HG02885 (cell line): ENCODE data around the gene PARN.
"Not testable (repeated sequence)": the region's sequence is repeated elsewhere in the genome, so short reads cannot be mapped to it uniquely, and the experiment has no call there.

Source experiments
- ATAC-seq: cut with Tn5 transposase; IDR thresholded peaks from one replicate; pipeline ENCODE4 v1.9.1; 2021; ENCODE audit warnings: mild to moderate bottlenecking; ENCODE audit not compliant: unreplicated experiment, poor library complexity

Gene PARN

DNA sequence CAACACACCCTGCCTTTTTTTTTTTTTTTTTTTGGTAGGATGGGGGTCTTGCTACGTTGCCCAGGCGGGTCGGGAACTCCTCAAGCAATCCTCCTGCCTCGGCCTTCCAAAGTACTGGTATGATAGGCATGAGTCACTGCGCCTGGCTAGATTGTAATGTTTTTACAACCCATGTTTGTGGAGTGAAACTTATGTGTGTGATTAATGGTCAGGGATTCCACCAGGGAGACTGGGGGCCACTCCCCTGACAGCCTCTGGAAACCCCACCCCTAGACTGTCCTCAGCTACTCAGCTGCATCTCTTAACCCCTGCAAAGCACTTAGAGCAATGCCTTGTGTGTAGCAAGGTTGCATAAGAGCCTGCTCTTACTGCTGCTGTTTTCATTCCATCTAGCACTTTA, 220.5 kb downstream of the PARN start:
- no peak for ATAC-seq

DNA sequence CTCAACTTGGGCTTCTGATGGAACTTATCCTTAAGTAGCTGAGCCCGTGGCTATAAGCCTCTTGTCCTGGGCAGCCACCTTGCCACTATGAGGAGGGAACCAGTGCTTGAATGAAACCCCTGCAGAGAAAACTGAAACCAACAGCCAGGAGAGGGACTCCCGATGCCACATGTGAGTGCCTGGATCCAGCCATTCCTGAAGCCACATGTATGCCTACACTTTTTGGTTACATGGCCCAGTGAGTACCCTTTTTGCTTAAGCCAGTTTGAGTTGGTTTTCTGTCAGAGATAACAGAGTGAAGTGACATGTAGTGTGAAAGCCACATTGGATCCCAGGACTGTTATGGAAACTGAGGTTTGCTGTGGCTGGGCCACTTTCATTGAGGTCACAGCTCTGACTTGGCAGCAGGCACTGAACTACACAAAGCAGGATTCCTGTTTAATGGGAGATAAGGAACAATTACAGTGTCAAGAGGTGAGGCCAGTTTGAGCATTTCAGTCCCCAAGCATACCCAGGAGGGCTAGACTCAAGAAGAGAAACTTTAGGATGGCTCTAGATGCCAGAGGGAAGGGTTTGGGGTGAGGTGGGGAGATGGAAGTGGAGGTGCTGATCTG, 222.2 kb downstream of the PARN start:
- ATAC-seq: no peak

DNA sequence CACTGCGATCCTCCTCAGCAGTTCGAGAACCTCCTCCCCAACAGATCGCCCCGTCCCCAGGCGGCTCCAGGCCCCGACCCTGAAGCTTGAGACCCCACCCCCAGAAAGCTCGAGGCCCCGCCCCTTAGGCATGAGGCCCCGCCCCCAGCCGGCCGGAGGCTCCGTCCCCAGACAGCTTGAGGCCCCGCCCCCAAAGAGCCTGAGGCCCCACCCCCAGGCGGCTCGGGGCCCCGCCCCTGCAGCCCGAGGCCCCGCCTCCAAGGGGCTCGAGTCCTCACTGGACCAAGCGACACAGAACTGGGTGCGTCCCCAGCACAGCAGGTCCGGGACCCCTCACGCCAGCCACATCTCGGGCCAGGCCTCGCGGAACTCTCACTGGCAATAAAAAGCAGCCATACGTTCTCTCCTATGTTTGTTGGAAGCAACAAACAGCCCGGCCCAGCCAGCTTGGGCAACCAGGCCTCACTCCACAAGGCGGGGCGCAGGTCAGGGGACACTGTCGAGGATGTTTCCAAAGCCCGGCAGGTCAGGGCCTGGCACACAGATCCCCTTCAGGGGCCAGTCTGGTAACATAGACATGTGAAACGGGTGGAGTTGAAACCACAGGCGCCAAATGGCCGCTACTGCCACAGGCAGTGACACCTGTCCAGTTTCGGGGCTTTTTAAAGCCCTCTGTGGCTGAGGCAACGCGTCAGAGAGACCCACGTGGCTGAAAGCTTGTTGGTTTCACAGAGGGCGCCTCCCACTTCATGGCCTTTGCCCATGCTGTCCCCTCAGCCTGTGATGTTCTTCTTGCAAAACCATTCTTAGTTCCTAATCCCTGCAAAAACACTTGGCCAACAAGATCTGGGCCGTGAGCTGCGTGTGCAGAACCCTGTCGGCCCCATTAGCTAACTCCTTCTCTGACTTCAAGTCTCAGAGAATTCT, 224.2 kb downstream of the PARN start:
- peak; percentile 91 for ATAC-seq

DNA sequence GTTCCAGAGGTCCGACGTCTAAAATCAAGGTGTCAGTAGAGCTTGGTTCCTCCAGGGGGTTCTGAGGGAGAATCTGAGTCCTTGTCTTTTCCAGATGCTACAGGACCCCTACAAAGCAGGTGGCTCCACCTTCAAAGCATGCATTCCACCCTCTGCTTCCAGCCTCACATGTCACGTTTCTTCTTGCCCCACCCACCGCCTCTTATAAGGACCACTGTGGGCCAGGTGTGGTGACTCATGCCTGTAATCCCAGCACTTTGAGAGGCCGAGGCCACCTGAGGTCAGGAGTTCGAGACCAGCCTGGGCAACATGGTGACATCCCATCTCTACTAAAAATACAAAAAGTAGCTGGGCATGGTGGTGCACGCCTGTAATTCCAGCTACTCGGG, 227.1 kb downstream of the PARN start:
- not testable (repeated sequence) for ATAC-seq

DNA sequence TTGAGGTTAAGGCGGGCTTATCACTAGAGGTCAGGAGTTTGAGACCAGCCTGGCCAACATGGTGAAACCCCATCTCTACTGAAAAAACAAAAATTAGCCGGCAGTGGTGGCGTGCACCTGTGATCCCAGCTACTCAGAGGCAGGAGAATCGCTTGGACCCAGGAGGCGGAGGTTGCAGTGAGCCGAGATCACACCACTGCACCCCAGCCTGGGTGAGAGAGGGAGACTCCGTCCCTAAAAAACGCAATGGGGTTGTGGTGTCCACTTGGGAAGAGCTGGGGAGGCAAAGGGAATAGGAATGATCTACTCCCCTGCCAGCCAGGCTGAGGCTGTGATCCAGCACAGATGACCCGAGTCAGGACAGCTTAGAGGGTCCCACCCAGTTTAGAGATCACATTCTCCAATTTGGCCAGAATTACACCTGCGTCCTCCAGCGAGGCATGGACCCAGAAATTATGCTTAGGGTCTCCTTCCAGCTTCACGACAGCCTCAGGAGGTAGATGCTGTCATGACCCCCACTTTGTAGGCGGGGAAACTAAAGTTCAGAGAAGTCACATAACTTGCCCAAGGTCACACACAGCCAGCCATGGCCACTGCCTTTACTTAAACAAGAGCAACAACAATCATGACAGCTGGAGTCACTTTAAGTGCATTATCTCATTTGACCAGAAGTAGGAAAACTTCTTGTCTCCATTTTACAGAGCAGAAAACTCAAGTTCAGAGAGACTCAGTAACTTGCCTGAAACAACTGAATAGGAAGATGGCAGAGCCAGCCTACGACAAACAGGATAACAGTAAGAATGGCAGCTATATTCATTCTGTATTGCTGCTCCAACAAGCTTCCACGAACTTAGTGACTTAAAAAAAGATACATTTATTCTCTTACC, 227.7 kb downstream of the PARN start:
- not testable (repeated sequence) for ATAC-seq

DNA sequence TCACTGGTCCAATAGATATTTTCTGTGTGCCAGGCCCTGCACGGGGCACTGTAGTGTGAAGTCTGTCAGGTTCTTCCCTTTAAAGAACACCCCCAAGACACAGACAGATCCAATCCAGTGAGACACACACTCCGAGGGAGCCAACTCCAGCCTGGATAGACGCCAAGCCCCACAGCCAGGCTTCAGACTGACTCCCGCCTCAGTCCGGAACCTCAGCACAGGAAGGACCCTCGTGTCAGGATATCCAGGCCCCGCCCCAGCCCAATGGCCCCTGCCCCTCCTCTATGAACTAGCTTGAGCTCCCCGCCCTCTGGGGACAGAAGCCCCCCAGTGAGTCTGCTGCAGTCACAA, 228.4 kb downstream of the PARN start:
- not testable (repeated sequence) for ATAC-seq

DNA sequence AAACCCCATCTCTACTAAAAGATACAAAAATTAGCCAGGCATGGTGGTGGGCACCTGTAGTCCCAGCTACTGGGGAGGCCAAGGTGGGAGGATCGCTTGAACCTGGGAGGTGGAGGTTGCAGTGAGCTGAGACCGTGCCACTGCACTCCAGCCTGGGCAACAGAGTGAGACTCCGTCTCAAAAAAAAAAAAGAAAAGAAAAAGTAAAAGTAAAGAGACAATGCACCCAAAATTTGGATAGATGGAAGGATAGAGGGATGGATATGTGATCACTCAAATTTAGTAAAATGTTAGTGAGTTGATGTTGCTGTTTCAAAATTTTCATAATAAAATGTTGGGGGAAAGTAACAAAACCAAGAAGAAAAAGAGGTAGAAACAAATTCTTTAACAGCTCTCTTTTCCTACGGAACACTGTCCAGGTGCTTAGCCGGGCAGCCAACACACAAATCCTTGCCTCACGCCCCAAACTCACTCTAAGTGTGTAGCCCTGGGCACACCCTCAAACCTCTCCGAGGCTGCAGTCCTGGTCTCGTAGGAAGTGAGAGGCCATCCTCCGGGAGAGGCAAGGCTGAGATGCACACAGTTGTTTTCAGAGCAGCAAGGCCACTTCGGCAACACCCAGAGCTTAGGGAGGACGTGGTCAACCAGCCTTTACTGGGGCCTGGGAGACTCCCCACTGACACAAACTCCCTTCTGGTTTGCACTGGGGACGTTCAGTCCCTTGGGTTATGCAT, 228.9 kb downstream of the PARN start:
- not testable (repeated sequence) for ATAC-seq

DNA sequence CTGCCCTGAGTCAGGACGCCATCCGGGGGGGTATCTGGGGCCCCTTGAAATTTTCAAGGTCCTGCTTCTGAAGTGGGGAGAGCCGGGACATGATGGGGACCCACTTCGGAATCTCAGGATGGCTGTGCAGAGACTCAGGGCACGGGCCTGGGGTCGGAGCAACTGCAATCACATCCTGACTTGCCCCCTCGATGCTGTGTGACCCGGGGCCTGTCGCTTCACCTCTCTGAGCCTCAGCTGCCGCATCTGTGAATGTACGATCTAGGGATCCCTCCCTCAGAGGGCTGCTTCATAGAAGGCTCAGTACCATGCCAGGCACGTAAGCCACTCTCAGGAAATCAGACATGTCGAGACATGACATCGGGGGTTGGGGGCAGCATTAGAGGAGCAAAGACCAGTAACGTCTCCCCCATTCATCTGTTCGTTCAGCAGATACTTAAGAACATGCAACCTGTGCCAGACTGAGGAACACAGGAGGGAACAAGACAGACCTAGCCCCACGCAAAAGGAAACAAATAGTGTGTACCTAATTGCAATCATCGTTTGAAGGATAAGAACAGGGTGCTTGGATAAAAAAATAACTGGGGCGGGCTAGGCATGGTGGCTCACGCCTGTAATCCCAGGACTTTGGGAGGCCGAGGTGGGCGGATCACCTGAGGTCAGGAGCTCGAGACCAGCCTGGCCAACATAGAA, 229.6 kb downstream of the PARN start:
- no peak for ATAC-seq

DNA sequence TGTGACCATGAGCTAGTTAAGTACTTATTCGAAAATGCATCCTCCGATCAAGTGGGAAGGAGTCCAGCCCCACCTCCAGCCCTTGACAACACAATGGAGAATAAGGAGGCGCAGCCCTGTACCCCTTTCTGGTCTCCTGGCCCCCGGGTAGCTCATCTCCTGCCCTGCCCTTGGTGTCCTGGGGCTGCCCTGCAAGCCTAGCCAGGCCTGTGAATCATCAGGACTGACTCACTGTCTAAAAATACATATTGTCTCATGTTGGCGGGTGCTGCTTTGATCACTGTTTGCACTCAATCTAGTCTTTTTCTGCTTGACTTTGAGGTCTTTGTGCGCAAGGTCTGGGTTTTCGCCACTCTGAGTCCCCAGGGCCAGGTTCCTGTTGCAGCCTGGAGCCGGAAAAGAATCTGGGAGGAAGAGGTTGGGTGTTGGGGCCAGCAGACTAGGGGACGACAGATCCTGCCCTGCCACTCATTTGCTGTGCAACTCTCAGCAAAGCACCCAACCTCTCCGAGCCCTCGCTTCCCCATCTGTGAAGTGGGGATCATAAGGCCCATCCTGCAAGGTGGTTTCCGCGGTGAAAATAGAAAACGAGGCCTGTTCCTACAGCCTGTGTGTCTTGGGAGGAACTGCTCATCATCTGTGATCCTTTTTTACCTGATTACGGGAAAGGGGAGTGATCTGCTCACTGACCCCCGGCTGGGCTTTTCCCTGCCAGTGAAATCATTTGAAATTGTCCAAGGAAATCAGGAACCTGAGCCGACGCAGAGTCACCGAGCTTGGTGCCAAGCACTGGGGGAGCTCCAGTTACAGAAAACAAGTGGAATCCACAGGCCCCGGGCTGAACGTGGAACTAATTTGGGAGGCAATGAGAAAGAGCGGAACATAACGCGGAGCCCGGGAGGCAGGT, 230.4 kb downstream of the PARN start:
- ATAC-seq: peak; percentile 97

DNA sequence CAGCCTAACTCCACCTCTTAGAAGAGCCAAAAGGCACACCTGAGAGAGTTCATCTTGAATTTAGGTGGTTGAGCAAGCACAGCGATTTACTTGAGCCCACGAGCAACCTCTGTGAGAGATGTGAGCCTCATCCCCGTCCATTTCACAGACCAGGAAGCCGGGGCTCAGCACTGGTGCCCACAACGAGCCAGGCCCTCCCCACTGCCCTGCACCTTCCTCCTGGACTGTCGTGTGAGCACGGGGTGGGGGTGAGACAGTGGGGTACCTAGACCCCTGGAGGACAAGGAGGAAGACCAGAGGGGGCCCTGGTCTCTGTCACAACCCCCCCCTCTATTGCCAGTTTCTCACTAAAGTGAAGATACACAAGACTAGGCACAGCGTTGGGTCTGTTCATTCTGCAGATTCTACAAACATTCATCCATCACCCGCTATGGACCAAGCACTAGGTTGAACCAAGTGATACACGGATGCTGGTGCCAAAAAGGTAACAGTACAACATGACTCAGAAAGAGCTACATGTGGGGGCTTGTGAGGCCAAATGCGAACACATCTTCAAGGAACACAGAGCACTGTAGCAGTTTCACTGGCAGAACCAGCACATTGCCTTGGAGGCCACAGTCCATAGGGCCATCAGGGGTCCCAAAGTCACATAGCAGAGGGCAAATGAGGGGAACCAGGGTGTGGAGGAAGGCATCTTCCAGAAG, 231.9 kb downstream of the PARN start:
- ATAC-seq: no peak

DNA sequence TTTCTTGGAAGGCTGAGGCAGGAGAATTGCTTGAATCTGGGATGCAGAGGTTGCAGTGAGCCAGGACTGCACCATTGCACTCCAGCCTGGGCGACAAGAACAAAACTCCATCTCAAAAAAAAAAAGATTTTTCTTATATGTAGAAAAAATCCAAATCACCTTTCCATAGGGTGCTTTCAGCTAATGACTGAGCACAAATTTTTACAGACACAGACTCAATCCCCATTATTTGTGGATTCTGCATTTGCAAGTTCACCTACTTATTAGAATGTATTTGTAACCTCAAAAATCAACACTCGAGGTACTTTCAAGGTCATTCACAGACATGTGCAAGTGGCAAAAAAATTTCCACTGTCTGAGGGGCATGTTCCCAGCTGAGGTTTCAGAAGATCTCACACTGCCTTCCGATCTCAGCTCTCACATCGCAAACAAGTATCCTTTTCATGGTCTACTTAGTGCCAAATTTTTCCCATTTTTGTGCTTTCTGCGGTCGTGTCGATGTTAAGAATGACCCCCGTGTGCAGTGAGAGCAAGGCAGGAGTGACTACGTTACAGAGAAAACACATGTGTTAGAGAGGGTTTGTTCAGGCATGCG, 234.3 kb downstream of the PARN start:
- ATAC-seq: not testable (repeated sequence)

DNA sequence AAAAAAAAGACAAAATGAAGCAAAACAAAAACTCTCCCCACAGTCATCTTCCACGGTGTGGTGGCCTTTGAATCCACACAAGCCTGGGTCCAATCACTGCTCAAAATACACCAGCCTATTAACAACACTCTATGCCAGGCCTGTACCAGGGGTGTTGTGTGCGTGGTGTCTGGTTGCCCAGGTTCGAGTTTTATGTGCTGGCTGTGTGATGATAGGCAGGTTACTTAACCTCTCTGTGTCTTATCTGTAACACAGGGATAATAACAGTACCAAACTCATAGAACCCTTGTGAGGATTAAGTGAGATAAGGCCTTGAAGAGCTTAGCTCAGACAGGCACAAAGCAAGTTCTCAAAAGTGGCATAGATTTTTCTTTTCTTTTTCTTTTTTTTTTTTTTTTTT, 235.2 kb downstream of the PARN start:
- no peak for ATAC-seq

DNA sequence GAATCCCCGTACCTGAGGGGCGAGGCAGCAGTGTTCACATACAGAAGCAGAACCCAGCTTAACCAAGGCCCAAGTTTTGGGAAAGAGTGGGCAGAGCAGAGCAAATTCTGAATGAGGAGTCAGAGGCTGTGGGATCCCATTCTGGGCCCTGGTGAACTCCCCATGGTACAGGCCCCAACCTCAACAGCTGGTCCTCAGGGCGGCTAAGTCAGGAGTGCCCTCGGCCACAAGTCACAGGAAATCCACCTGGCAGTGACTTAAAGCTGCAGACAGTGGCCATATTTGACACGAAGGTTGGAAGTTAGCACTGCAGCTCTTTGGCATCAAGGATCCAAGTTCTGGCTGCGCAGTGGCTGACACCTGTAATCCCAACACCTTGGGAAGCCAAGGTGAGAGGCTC, 237.1 kb downstream of the PARN start:
- ATAC-seq: no peak

DNA sequence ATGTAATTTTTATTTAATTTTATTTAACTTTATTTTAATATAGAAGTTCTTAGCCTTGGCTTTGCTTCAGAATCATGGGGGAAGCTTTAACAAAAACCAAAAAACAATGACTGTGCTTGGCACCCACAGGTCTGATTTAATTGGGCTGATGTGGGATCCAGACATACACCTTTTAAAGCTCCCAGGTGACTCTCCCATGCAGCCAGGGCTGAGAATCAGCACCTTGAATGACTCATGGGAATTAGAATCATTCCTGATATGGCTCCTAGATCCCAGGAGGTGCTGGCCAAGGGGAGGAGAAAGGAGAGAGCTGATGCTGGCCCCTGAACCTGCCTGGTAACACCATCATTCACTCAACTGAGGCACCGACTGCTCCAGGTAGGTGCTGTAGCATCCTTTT, 240.7 kb downstream of the PARN start:
- ATAC-seq: no peak

DNA sequence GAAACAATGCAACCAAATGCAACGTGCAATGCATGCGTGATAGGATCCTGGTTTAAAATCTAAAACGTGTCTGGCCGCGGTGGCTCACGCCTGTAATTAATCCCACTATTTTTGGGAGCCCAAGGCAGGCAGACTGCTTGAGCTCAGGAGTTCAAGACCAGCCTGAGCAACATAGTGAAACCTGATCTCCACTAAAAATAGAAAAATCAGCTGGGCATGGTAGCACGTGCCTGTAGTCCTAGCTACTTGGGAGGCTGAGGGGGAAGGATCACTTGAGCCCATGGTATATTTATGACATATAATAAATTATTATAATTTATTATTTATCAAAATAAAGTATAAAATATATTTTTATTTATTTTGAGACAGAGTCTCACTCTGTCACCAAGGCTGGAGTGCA, 241.8 kb downstream of the PARN start:
- no peak for ATAC-seq

DNA sequence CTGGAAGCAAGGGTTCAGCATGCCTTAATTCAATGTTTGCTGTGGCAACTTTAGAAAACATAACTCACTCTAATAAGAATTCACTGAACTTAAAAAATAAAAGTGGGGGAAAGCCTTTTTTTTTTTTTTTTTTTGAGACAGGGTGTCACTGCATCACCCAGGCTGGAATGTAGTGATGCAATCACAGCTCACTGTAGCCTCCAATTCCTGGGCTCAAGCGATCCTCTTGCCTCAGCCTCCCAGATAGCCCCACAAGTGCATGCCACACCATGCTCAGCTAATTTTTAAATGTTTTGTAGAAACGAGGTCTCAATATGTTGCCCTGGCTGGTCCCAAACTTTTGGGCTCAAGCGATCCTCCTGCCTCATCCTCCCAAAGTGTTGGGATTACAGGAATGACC, 243.9 kb downstream of the PARN start:
- ATAC-seq: no peak
